Heart left ventricle (tissue), 16 donors: ENCODE results near the gene TJP3. TPM values are rescaled to one million over a fixed set of nuclear protein-coding genes. Genes with fewer than 3 reads are reported as not detected.

Experiments used
- ATAC-seq, 4 donors: fragments of 200-7000 bp; cut with Tn5 transposase; one replicate each; pipeline ENCODE4 v1.9.1; 2020 to 2022; ENCODE audit warnings: moderate library complexity in 4 of 4, mild to moderate bottlenecking in 3 of 4, moderate number of reproducible peaks in 1 of 4
- DNase-seq, 5 donors: peaks; one replicate each; pipeline ENCODE4 v3.0.0-alpha.2; 2020
- H3K27ac ChIP-seq, 12 donors: fragments of 200-600 bp; sonication (generic) in 4 of 12; one replicate each; pipeline versions ENCODE4 v1.5.0 to v1.8.0; 2016 to 2022; ENCODE audit warnings: mild to moderate bottlenecking in 2 of 12
- H3K27me3 ChIP-seq, 9 donors: fragments of 200-600 bp; sonication (generic) in 2 of 9; one replicate each; pipeline versions ENCODE4 v1.5.1 to v1.8.0; 2016 to 2022; ENCODE audit warnings: mild to moderate bottlenecking in 3 of 9
- H3K36me3 ChIP-seq, 9 donors: fragments of 200-600 bp; sonication (generic) in 2 of 9; one replicate each; pipeline versions ENCODE4 v1.5.0 to v1.8.0; 2018 to 2022; ENCODE audit warnings: mild to moderate bottlenecking in 2 of 9
- H3K4me1 ChIP-seq, 12 donors: fragments of 200-600 bp; sonication (generic) in 4 of 12; one replicate each; pipeline versions ENCODE4 v1.5.0 to v1.8.0; 2016 to 2022; ENCODE audit warnings: mild to moderate bottlenecking in 3 of 12
- H3K4me3 ChIP-seq, 12 donors: fragments of 200-600 bp; sonication (generic) in 4 of 12; one replicate each; pipeline versions ENCODE4 v1.5.0 to v1.8.0; 2017 to 2022; ENCODE audit warnings: mild to moderate bottlenecking in 9 of 12, moderate library complexity in 4 of 12
- H3K9me3 ChIP-seq, 12 donors: fragments of 200-600 bp; sonication (generic) in 4 of 12; one replicate each; pipeline versions ENCODE4 v1.5.0 to v1.8.0; 2016 to 2022; ENCODE audit warnings: mild to moderate bottlenecking in 1 of 12
- POLR2A ChIP-seq, 2 donors: fragments of 450-650 bp; IDR thresholded peaks; one replicate each; pipeline ENCODE4 v1.6.1; 2017; ENCODE audit warnings: antibody characterized with exemption in 2 of 2, mild to moderate bottlenecking in 2 of 2, moderate library complexity in 2 of 2
- WGBS, 4 donors: extraction: QIAGEN DNeasy Blood & Tissue Kit in 2 of 4; methylation state at CpG; one replicate each; pipeline versions ENCODE4 v1.1.5 to v1.1.7; 2013 to 2018; 5-methylcytosine and 5-hydroxymethylcytosine counted together
- intact Hi-C, 10 donors: fragments of 100-400 bp; cut with DNase I; formaldehyde crosslinking; loops; one replicate each; pipeline versions ENCODE4 v1.11.1 to v1.14.2; 2022
- polyA plus RNA-seq, 2 donors: library from polyadenylated mRNA; stranded (reverse); fragments of 200-250 nt; gene quantifications; one replicate each; pipeline ENCODE4 v1.2.3, GENCODE V29; 2013
- total RNA-seq, 9 donors: library from RNA; depleted of rRNA in 2 of 9; stranded (reverse); fragments of >200 nt in 2 of 9; fragmentation: NEBNext Ultra II Directional in 3 of 9; extraction: Animal tissue kit (Norgen Biotek cat#: 25700) in 3 of 9; gene quantifications; one replicate each; pipeline versions ENCODE4 v1.1.0 to v1.2.4, GENCODE V29; 2016 to 2023
- TF ChIP-seq, protein P1 (sequence below), 12 donors: fragments of 200-600 bp; sonication (generic) in 4 of 12; IDR thresholded peaks; one replicate each; pipeline versions ENCODE4 v1.5.0 to v1.8.0; 2018 to 2022; ENCODE audit warnings: antibody characterized with exemption in 12 of 12, mild to moderate bottlenecking in 5 of 12
- donor health status: ischemic (EF 13 %, LVEDD 7.1; RV severe dilation, severe dysfunction).
- donor health status: healthy with polysubstance abuse.
- donor health status: DM: no; HTN: yes; CAD: no.
- donor health status: DM: no; HTN: no; CAD: no.
- donor health status: ischemic (EF 25% LVEDD 6.9; RV normal size, moderate dysfunction).
- donor health status: ischemic (EF 25% LVEDD 5.7; RV mildly dilated, moderate dysfunction).
- donor health status: healthy.
- donor health status: DM: yes; HTN: yes; CAD: no.
- donor health status: ischemic (EF 35%, LVEDD 5.7; RV mildly dilated, moderate dysfunction).
- donor health status: nonischemic (EF 11% LVEDD 7.7; RV severe dilation, severe dysfunction).
- donor health status: DM: yes; HTN: yes; CAD: no.
- donor health status: PGD.
- donor health status: ischemic (EF 29% LVEDD 5.4; RV normal size, mild dysfunction).
- donor health status: nonischemic (EF 23%, LVEDD 6.1; RV moderate dilation, normal function).

TJP3 gene
- total and polyA plus RNA-seq, 11 donors: 0.06 to 0.48 (median 0.41) TPM; not detected in 8

DNA sequence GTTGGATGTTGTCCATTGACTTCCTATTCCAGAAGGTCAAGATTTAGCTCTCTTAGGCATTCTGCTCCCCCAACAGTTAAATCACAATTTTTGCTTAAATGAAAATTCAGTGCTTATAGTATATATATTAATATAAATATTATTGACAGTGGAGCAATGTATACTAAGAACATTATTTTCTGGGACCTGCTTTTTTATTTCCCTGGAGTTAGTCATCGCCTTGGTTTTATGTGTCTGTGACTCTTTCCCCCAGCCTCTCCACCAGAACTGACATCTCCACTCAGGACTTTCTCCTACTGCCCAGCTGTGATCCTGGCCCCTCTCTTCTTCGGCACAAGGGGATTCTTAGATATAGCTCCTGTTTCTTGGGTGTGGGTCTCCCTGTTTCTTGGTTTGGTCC lies 88.2 kb downstream of the TJP3 start:
- Histone ChIP-seq H3K27me3 (peaks cover 0 to 34% (median 18%) of the 10 kb centered on the region in 9 donors), H3K4me3 (no peak overlapping the region), H3K36me3 (no peaks in the 10 kb centered on the region), H3K27ac (no peak overlapping the region), H3K4me1 (peaks cover 0 to 7% (median 4%) of the 10 kb centered on the region in 12 donors), H3K9me3 (peaks cover 0 to 14% (median 8%) of the 10 kb centered on the region in 12 donors)
- 93 to 97% (median 94%) methylated on average over 2 of the region's 2 CpGs for WGBS, 4 donors
- ATAC-seq: no peak
- TF ChIP-seq, protein P1, sequence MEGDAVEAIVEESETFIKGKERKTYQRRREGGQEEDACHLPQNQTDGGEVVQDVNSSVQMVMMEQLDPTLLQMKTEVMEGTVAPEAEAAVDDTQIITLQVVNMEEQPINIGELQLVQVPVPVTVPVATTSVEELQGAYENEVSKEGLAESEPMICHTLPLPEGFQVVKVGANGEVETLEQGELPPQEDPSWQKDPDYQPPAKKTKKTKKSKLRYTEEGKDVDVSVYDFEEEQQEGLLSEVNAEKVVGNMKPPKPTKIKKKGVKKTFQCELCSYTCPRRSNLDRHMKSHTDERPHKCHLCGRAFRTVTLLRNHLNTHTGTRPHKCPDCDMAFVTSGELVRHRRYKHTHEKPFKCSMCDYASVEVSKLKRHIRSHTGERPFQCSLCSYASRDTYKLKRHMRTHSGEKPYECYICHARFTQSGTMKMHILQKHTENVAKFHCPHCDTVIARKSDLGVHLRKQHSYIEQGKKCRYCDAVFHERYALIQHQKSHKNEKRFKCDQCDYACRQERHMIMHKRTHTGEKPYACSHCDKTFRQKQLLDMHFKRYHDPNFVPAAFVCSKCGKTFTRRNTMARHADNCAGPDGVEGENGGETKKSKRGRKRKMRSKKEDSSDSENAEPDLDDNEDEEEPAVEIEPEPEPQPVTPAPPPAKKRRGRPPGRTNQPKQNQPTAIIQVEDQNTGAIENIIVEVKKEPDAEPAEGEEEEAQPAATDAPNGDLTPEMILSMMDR (IDR thresholded peaks at IDR 0.05): no peak
- no peak for TF ChIP-seq POLR2A (IDR thresholded peaks at IDR 0.05)
- DNase-seq: no peak
- intact Hi-C loops: no loop called here

DNA sequence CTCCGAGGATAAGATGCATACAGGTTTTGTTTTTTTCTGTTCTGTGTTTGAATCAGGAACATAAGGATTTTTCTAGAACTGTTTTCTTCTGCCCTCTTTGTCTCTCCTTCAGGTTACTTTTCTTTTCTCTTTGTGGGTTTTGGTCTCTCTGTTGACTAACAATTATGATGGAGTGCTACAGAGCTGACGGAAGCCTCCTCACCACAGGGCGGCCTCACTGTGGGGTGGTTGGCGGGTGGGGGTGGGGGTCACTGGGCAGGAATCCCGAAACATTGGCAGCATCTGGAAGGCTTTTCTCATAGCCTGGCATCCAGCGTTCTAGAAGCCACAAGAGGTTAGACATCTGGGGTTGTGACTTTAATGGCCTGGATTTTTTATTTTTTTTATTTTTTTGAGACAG lies 90.0 kb downstream of the TJP3 start:
- TF ChIP-seq, protein P1 (IDR thresholded peaks at IDR 0.05): no peak
- no peak for TF ChIP-seq POLR2A (IDR thresholded peaks at IDR 0.05)
- H3K27me3 ChIP-seq: peaks cover 0 to 46% (median 24%) of the 10 kb centered on the region in 9 donors
- ATAC-seq (no peak), DNase-seq (no peak)
- H3K9me3 ChIP-seq: peaks cover 0 to 14% (median 8%) of the 10 kb centered on the region in 12 donors
- WGBS, 4 donors: 71 to 80% (median 72%) methylated on average over 6 of the region's 6 CpGs
- H3K27ac ChIP-seq: no peak overlapping the region
- no peak overlapping the region for H3K4me3 ChIP-seq
- peaks cover 0 to 14% (median 7%) of the 10 kb centered on the region in 12 donors for H3K4me1 ChIP-seq
- intact Hi-C loops: no loop called here
- H3K36me3 ChIP-seq: no peaks in the 10 kb centered on the region

Other genes with a start within 250 kb of the TJP3 start
- not detected for gene SMIM24, start 227.9 kb upstream of the TJP3 start, total RNA-seq
- gene SMIM24, start 227.9 kb upstream of the TJP3 start, polyA plus RNA-seq: under 1 TPM in 1 of 2 donors, not detected in 1; 0.15 TPM
- gene SMIM44, start 224.9 kb upstream of the TJP3 start, total RNA-seq: not detected
- not detected for gene SMIM44, start 224.9 kb upstream of the TJP3 start, polyA plus RNA-seq
- gene DOHH, start 207.7 kb upstream of the TJP3 start, total RNA-seq: 10 to 100 TPM in 5 of 9 donors, 1 to 10 TPM in 4; 7.4 to 32.3 (median 10.1) TPM
- gene DOHH, start 207.7 kb upstream of the TJP3 start, polyA plus RNA-seq: 10 to 100 TPM; 17.9 to 34.3 TPM
- gene FZR1, start 202.1 kb upstream of the TJP3 start, total RNA-seq: 10 to 100 TPM; 15.4 to 41.0 (median 26.4) TPM
- 10 to 100 TPM; 13.9 to 23.5 TPM for gene FZR1, start 202.1 kb upstream of the TJP3 start, polyA plus RNA-seq
- gene TEKTIP1, start 169.2 kb upstream of the TJP3 start, total RNA-seq: 1 to 10 TPM in 3 of 9 donors, under 1 TPM in 3, not detected in 3; 0.63 to 1.8 (median 0.93) TPM
- not detected for gene TEKTIP1, start 169.2 kb upstream of the TJP3 start, polyA plus RNA-seq
- 10 to 100 TPM; 15.7 to 62.8 (median 23.4) TPM for gene MFSD12, start 150.8 kb upstream of the TJP3 start, total RNA-seq
- gene MFSD12, start 150.8 kb upstream of the TJP3 start, polyA plus RNA-seq: 10 to 100 TPM; 19.0 to 51.8 TPM
- 10 to 100 TPM; 24.8 to 65.6 (median 35.4) TPM for gene HMG20B, start 135.4 kb upstream of the TJP3 start, total RNA-seq
- gene HMG20B, start 135.4 kb upstream of the TJP3 start, polyA plus RNA-seq: 10 to 100 TPM; 48.8 to 68.6 TPM
- gene GIPC3, start 122.9 kb upstream of the TJP3 start, total RNA-seq: 1 to 10 TPM in 8 of 9 donors, under 1 TPM in 1; 1.00 to 3.3 (median 2.1) TPM
- 1 to 10 TPM; 1.2 TPM for gene GIPC3, start 122.9 kb upstream of the TJP3 start, polyA plus RNA-seq
- 1 to 10 TPM; 2.4 to 5.1 (median 2.9) TPM for gene TBXA2R, start 101.5 kb upstream of the TJP3 start, total RNA-seq
- gene TBXA2R, start 101.5 kb upstream of the TJP3 start, polyA plus RNA-seq: 1 to 10 TPM; 1.9 to 2.2 TPM
- gene CACTIN, start 81.6 kb upstream of the TJP3 start, total RNA-seq: 10 to 100 TPM in 8 of 9 donors, 1 to 10 TPM in 1; 9.8 to 23.4 (median 14.1) TPM
- 10 to 100 TPM; 11.9 to 20.4 TPM for gene CACTIN, start 81.6 kb upstream of the TJP3 start, polyA plus RNA-seq
- gene PIP5K1C, start 7.9 kb upstream of the TJP3 start, total RNA-seq: 10 to 100 TPM; 27.8 to 56.6 (median 38.2) TPM
- 10 to 100 TPM; 23.9 to 31.0 TPM for gene PIP5K1C, start 7.9 kb upstream of the TJP3 start, polyA plus RNA-seq
- 10 to 100 TPM in 6 of 9 donors, 1 to 10 TPM in 3; 8.8 to 28.7 (median 13.8) TPM for gene APBA3, start 53.3 kb downstream of the TJP3 start, total RNA-seq
- 10 to 100 TPM; 11.6 to 22.1 TPM for gene APBA3, start 53.3 kb downstream of the TJP3 start, polyA plus RNA-seq
- 10 to 100 TPM; 58.9 to 96.9 (median 69.1) TPM for gene MRPL54, start 54.3 kb downstream of the TJP3 start, total RNA-seq
- gene MRPL54, start 54.3 kb downstream of the TJP3 start, polyA plus RNA-seq: 100 to 1,000 TPM in 1 of 2 donors, 10 to 100 TPM in 1; 76.8 to 153 TPM
- not detected for gene RAX2, start 63.8 kb downstream of the TJP3 start, total RNA-seq
- not detected for gene RAX2, start 63.8 kb downstream of the TJP3 start, polyA plus RNA-seq
- gene MATK, start 78.0 kb downstream of the TJP3 start, total RNA-seq: 1 to 10 TPM in 4 of 9 donors, under 1 TPM in 5; 0.20 to 8.9 (median 0.70) TPM
- gene MATK, start 78.0 kb downstream of the TJP3 start, polyA plus RNA-seq: under 1 TPM; 0.57 to 1.00 TPM
- under 1 TPM in 1 of 9 donors, not detected in 8; 0.16 TPM for gene ZFR2, start 160.7 kb downstream of the TJP3 start, total RNA-seq
- gene ZFR2, start 160.7 kb downstream of the TJP3 start, polyA plus RNA-seq: under 1 TPM in 1 of 2 donors, not detected in 1; 0.08 TPM
- not detected for gene ATCAY, start 172.3 kb downstream of the TJP3 start, total RNA-seq
- gene ATCAY, start 172.3 kb downstream of the TJP3 start, polyA plus RNA-seq: not detected
- 1,000 to 10,000 TPM in 3 of 9 donors, 100 to 1,000 TPM in 6; 347 to 2,001 (median 606) TPM for gene NMRK2, start 224.7 kb downstream of the TJP3 start, total RNA-seq
- 1,000 to 10,000 TPM in 1 of 2 donors, 100 to 1,000 TPM in 1; 649 to 1,244 TPM for gene NMRK2, start 224.7 kb downstream of the TJP3 start, polyA plus RNA-seq